ENCODE data around the gene FRRS1L.

Gene FRRS1L

DNA sequence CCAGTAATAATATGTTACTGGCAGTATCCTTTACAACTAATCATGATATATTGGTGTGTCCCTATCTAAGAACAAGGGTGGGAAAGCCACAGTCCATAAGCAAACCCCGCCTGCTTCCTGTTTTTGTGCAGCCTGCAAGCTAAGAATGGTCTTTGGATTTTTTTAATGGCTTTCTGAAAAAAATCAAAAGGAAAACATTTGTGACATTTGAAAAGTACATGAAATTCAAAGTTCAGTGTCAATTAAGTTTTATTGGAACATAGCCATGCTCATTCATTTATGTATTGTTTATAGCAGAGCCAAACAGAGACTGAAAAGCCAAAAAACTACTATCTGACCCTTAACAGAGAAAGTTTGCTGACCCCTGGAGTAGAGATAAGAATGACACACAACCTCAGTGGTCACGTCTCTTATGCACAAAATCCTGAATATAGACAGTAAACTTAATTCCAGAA, 34.5 kb downstream of the FRRS1L start:
- TF ChIP-seq GATA3 (IDR thresholded peaks at IDR 0.05; ENCODE audit: low read depth, low read length) (no peak), GATA2 (IDR thresholded peaks at IDR 0.05; ENCODE audit: low read depth, low read length) (no peak)

GRCh38 chr9:109129470-109130197, 37.4 kb downstream of the FRRS1L start:
- TF ChIP-seq GATA3 (IDR thresholded peaks at IDR 0.05; ENCODE audit: low read depth, low read length), result no peak
- no peak for TF ChIP-seq GATA2 (IDR thresholded peaks at IDR 0.05; ENCODE audit: low read depth, low read length)

DNA sequence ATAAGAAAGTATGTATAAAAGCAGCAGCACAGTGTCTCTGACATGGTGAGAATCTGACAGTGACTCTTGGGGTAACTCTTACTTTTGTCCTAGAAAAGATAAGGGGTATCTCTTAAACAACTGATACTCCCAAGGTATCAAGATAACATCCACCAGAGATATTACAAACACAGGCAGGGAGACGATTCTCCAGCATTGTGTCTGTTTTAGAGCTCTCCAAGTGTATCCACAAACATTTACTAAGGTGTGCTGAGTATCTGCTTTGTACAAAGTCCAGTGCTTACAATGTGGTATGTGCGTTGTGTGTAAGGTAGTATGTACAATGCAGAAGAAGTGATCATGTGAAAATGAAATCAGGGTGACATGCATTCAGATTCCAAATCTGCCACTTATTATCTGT, 42.9 kb downstream of the FRRS1L start:
- TF ChIP-seq GATA3 (IDR thresholded peaks at IDR 0.05; ENCODE audit: low read depth, low read length) (no peak), GATA2 (IDR thresholded peaks at IDR 0.05; ENCODE audit: low read depth, low read length) (no peak)

DNA sequence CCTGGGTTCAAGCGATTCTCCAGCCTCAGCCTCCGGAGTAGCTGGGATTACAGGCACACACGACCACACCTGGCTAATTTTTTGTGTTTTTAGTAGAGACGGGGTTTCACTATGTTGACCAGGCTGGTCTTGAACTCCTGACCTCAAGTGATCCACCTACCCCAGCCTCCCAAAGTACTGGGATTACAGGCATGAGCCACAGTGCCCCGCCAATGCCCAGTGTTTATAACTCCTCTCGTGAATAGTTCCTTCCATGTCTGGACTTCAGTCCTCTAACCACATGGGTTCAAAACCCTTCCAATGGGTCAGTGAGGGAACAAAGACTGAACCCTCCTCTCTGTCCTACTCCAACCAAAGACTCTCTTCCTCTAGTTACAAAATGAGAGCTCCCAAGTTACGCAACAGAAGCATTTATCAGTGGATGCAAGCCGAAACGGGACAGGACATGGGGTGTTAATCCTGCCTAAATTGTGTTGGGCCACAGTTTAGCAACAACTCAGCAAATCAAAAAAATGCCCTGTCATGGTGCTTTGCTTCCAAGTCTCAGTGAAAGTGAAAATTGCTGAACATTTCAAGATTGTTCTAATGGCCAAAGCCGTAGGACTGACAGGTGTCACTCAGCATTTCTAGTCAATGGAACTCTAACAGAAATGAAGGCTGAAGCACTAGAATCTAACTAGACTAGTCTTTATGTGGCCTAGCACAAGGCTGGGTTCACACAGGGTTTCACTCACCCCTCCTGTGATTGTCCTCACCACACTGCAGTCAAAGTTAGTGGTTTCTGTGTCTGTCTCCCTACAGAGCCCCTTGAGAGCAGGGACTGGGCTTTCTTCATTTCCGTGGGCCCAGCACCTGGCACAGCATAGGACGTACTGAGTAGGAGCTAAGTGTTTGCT, 44.1 kb downstream of the FRRS1L start:
- TF ChIP-seq GATA3 (IDR thresholded peaks at IDR 0.05; ENCODE audit: low read depth, low read length) (no peak), GATA2 (IDR thresholded peaks at IDR 0.05; ENCODE audit: low read depth, low read length) (no peak)

- TF ChIP-seq GATA2 (IDR thresholded peaks at IDR 0.05; ENCODE audit: low read depth, low read length) (no peak), GATA3 (IDR thresholded peaks at IDR 0.05; ENCODE audit: low read depth, low read length) (no peak)
These were observed 45.7 kb downstream of the FRRS1L start for GRCh38 chr9:109121232-109121796.

- no peak for TF ChIP-seq GATA3 (IDR thresholded peaks at IDR 0.05; ENCODE audit: low read depth, low read length)
- no peak for TF ChIP-seq GATA2 (IDR thresholded peaks at IDR 0.05; ENCODE audit: low read depth, low read length)
These were observed 46.8 kb downstream of the FRRS1L start for GRCh38 chr9:109120204-109120789.

GRCh38 chr9:109119439-109120203, 47.4 kb downstream of the FRRS1L start, which contains the start of gene TMEM245:
Gene TMEM245 (minus strand): TSS chr9:109119947. CDS start chr9:109119913, 34 bp downstream.
- TF ChIP-seq GATA3 (IDR thresholded peaks at IDR 0.05; ENCODE audit: low read depth, low read length), result no peak
- TF ChIP-seq GATA2 (IDR thresholded peaks at IDR 0.05; ENCODE audit: low read depth, low read length), result no peak

- TF ChIP-seq GATA2 (IDR thresholded peaks at IDR 0.05; ENCODE audit: low read depth, low read length) (no peak), GATA3 (IDR thresholded peaks at IDR 0.05; ENCODE audit: low read depth, low read length) (no peak)
These were observed 48.1 kb downstream of the FRRS1L start for GRCh38 chr9:109118808-109119438.

DNA sequence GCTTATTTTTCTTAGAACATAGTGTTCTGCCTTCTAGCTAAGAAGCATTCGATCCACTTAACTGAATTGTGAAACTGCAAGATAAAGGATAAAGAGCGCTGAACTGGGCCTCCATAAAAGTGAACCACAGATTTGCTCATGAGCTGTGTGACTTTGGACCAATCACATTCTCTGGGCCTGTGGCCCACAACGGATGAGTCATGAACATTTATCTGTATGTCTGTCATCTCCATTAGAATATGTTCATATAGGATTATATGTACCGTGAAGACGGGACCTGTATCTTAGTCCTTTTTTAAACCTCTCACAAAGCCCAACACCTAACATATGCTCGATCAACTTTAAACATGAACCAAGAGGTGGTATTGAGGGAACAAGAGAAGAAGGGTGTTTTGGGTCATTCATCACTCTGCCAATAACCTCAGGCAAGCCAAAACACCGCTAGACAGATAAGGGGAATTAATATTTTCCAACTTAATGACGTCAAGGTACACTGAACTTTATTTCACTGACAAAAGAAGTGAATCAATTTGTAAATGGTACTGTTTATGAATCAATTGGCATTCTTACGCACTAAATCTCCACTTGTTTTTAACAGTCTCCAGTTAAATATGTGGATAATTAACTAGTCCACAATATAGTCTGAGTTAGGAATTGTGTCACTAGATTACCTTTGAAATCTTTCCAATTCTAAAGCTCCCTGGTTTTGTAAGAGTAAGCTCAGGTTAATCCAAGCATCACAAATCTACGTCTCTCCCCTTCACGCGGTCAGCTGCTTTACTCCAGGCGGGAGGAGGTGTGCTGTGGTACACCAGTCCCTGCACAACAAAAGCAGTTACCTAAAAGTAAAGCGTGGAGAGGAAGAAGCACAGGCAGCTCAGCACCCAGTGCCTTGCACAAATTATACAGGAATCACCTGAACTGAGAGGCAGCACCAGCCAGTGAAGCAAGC, 48.9 kb downstream of the FRRS1L start:
- no peak for TF ChIP-seq GATA2 (IDR thresholded peaks at IDR 0.05; ENCODE audit: low read depth, low read length)
- no peak for TF ChIP-seq GATA3 (IDR thresholded peaks at IDR 0.05; ENCODE audit: low read depth, low read length)

DNA sequence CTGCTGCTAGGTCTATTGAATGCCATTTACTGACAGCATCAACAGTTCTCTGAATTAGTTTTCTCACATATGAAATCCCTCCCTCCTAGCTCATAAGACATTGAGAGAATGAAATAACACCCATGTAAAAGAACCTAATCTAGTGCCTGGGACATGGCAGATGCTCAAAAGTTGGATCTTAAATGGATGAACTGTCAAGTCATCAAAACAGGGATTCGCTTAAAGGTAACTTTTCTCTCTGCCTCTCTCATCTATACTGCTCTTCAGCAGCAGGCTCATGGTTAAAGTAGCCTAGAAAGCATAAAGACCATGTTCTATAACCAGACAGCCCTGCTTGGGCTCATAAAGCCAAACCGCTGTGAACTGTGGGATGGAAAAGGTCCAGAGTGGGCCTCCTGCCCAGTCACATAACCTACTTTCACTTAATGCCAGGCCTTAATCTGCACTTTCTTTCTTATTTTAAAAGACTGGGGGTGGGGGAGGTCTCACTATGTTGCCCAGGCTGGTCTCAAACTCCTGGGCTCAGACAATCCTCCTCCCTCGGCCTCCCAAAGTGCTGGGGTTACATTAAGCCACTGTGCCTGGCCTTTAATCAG, 51.0 kb downstream of the FRRS1L start:
- TF ChIP-seq GATA2 (IDR thresholded peaks at IDR 0.05; ENCODE audit: low read depth, low read length) (no peak), GATA3 (IDR thresholded peaks at IDR 0.05; ENCODE audit: low read depth, low read length) (no peak)

- TF ChIP-seq GATA2 (IDR thresholded peaks at IDR 0.05; ENCODE audit: low read depth, low read length) (no peak), GATA3 (IDR thresholded peaks at IDR 0.05; ENCODE audit: low read depth, low read length) (no peak)
These were observed 52.4 kb downstream of the FRRS1L start for GRCh38 chr9:109114670-109115069.
